ENCODE measurements around the gene PHEX. TPM values are rescaled to one million over a fixed set of nuclear protein-coding genes. Genes with fewer than 3 reads are reported as not detected.

Gene PHEX
- total and polyA plus RNA-seq, 3 experiments from 2014 or later = 0.36 to 20.8 (median 20.1) TPM

DNA sequence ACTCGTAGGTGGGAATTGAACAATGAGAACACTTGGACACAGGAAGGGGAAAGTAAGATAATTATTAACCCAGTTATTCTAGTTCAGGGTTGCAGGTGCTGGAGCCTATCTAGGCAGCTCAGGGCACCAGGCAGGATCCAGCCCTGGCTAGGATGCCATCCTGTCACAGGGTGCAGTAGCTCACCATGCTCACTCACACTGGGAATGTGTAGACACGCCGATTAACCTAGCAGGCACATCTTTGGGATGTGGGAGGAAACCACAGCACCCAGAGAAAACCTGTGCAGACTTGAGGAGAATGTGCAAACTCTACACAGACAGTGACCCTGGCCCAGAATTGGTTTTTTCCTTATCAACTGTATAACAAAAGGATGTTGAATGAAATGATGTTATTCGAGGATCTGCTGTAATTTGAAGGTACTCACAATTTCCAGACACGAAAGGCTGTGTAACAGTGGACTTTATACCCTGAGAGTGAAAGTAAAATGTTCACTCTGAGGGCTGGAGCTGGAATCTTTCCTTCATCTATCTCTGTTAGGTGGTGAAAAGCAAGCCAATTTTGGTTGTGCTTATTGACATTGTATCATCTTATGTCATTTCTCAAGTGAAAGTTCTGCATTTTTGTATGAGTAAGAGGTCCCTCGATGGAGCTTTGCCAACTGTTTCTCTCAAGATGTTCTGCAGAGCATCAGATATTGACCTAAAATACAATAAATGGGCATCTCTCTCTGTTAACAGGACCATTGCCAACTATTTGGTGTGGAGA, 78.8 kb downstream of the PHEX start:
- Mint-ChIP-seq H3K9me3 (no peaks in the 10 kb centered on the region), H3K4me3 (no peak overlapping the region), H3K27me3 (peaks cover 0 to 2% of the 10 kb centered on the region in 2 donors), H3K36me3 (no peaks in the 10 kb centered on the region), H3K27ac (no peak overlapping the region), H3K4me1 (no peaks in the 10 kb centered on the region)
- Histone ChIP-seq H3K27ac (ENCODE audit: low read depth, low read length) (no peak overlapping the region), H3K36me3 (ENCODE audit: insufficient read depth, low read length) (no peaks in the 10 kb centered on the region), H3K9me3 (ENCODE audit: low read length) (no peaks in the 10 kb centered on the region), H3K4me3 (ENCODE audit: low read length) (no peak overlapping the region), H3K4me1 (ENCODE audit: insufficient read depth, low read length) (no peaks in the 10 kb centered on the region), H3K27me3 (ENCODE audit: insufficient read depth, low read length, poor library complexity, severe bottlenecking) (no peaks in the 10 kb centered on the region)
- ChIA-PET CTCF (no interaction called here), POLR2A (no interaction called here)
- DNase-seq = no peak

DNA sequence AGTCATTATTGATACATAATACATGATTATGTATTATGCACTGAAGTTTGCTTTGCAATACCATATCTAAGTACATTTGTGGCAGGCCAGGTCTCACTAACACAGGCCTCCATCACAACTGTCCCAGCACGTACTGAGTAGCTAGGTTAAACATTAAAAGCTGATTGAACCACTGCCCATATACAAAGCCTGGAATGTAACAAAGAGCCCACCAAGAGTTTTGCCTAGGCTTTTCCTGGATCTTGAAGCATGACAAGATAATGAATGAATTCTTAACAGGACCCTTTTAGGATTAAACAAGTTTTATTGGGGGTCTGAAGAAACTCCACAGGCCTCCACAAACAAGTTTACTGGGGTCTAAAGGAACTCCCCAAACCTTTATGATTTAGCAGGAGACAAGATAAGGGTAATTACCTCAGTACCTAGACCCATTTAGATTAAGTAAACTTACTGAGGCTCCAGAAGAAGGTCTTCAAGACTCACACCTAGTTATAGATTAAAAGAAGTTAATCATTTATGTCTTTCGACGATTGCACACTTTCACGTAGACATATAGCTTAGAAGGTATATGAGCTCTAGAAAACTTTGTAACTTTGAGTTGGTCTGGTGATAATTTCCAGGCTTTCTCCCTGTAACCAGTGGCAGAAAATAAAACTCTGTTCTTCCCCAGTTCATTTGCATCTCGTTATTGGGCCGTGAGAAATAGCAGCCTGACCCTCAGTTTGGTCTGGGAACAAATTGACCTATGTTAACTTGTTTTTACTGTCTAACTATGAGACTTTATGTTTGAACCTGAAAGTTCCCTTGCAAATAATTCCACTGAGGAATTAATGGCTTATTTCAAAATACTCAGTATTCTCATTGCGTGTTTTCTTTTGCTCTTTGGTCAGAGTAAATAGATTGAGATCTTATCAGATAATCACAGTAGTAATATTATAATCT, 84.8 kb downstream of the PHEX start:
- CTCF ChIA-PET = no interaction called here
- H3K27ac Mint-ChIP-seq = no peak overlapping the region
- no peak for DNase-seq
- H3K36me3 ChIP-seq (ENCODE audit: insufficient read depth, low read length) = no peaks in the 10 kb centered on the region
- H3K9me3 ChIP-seq (ENCODE audit: low read length) = no peaks in the 10 kb centered on the region
- H3K27me3 Mint-ChIP-seq = peaks cover 0 to 3% of the 10 kb centered on the region in 2 donors
- H3K4me1 ChIP-seq (ENCODE audit: insufficient read depth, low read length) = no peaks in the 10 kb centered on the region
- H3K4me1 Mint-ChIP-seq = no peaks in the 10 kb centered on the region
- H3K27me3 ChIP-seq (ENCODE audit: insufficient read depth, low read length, poor library complexity, severe bottlenecking) = no peaks in the 10 kb centered on the region
- H3K9me3 Mint-ChIP-seq = no peaks in the 10 kb centered on the region
- POLR2A ChIA-PET = no interaction called here
- H3K4me3 Mint-ChIP-seq = no peak overlapping the region
- no peaks in the 10 kb centered on the region for H3K36me3 Mint-ChIP-seq
- H3K4me3 ChIP-seq (ENCODE audit: low read length) = no peak overlapping the region
- H3K27ac ChIP-seq (ENCODE audit: low read depth, low read length) = no peak overlapping the region

GRCh38 chrX:22117633-22118032, 85.5 kb downstream of the PHEX start:
- CTCF ChIA-PET = no interaction called here
- no peak overlapping the region for H3K27ac Mint-ChIP-seq
- no peak overlapping the region for H3K27ac ChIP-seq (ENCODE audit: low read depth, low read length)
- no peaks in the 10 kb centered on the region for H3K4me1 ChIP-seq (ENCODE audit: insufficient read depth, low read length)
- DNase-seq = no peak
- H3K36me3 Mint-ChIP-seq = no peaks in the 10 kb centered on the region
- no peaks in the 10 kb centered on the region for H3K27me3 ChIP-seq (ENCODE audit: insufficient read depth, low read length, poor library complexity, severe bottlenecking)
- no peak overlapping the region for H3K4me3 Mint-ChIP-seq
- POLR2A ChIA-PET = no interaction called here
- H3K36me3 ChIP-seq (ENCODE audit: insufficient read depth, low read length) = no peaks in the 10 kb centered on the region
- no peaks in the 10 kb centered on the region for H3K9me3 Mint-ChIP-seq
- no peak overlapping the region for H3K4me3 ChIP-seq (ENCODE audit: low read length)
- H3K27me3 Mint-ChIP-seq = peaks cover 0 to 2% of the 10 kb centered on the region in 2 donors
- H3K4me1 Mint-ChIP-seq = no peaks in the 10 kb centered on the region
- no peaks in the 10 kb centered on the region for H3K9me3 ChIP-seq (ENCODE audit: low read length)

DNA sequence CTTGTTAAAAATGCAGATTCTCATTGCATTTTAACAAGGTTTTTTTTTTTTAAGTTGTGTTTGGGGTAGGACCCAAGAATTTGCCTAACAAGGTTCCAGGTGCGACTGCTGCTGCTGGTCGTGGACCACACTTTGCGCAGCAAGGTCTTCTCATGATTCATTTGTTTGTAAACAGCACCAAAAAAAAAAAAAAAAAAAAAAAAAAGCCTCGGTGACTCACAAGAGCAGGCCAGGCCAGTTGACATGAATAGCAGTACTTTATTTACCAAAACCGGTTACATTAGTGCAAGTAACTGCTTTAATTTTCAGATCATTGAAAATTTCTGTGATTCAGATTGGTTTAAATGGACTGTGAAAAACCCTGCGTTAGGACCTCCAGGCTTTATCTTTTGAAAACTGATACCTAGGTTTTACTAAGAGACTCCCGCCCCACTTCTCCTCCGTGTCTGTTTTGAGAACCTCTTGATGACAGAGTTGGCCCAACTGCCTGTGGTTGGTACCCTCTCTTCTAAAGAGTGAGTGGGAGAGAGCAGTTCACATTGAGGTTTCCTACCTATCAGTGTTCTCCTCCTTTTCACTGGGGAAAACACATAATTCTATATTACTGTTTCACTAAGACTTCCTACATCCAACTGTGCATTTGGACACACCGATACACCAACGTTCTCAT, 86.2 kb downstream of the PHEX start:
- peaks cover 0 to 2% of the 10 kb centered on the region in 2 donors for H3K27me3 Mint-ChIP-seq
- H3K27ac ChIP-seq (ENCODE audit: low read depth, low read length) = no peak overlapping the region

GRCh38 chrX:22121161-22121560, 89.0 kb downstream of the PHEX start:
- ChIA-PET POLR2A (no interaction called here), CTCF (no interaction called here)
- no peaks in the 10 kb centered on the region for H3K36me3 Mint-ChIP-seq
- Histone ChIP-seq H3K4me3 (ENCODE audit: low read length) (no peak overlapping the region), H3K27ac (ENCODE audit: low read depth, low read length) (no peak overlapping the region), H3K4me1 (ENCODE audit: insufficient read depth, low read length) (no peaks in the 10 kb centered on the region), H3K9me3 (ENCODE audit: low read length) (no peaks in the 10 kb centered on the region), H3K27me3 (ENCODE audit: insufficient read depth, low read length, poor library complexity, severe bottlenecking) (no peaks in the 10 kb centered on the region), H3K36me3 (ENCODE audit: insufficient read depth, low read length) (no peaks in the 10 kb centered on the region)
- H3K4me1 Mint-ChIP-seq = no peaks in the 10 kb centered on the region
- H3K9me3 Mint-ChIP-seq = no peaks in the 10 kb centered on the region
- no peak overlapping the region for H3K4me3 Mint-ChIP-seq
- H3K27ac Mint-ChIP-seq = peak overlapping the region in 1 of 8 donors; percentile 51
- peaks cover 0 to 2% of the 10 kb centered on the region in 2 donors for H3K27me3 Mint-ChIP-seq
- DNase-seq = no peak

More for the DNA sequence above, 86.2 kb downstream of the PHEX start:
- Histone ChIP-seq H3K27me3 (ENCODE audit: insufficient read depth, low read length, poor library complexity, severe bottlenecking) (no peaks in the 10 kb centered on the region), H3K9me3 (ENCODE audit: low read length) (no peaks in the 10 kb centered on the region), H3K4me3 (ENCODE audit: low read length) (no peak overlapping the region), H3K4me1 (ENCODE audit: insufficient read depth, low read length) (no peaks in the 10 kb centered on the region), H3K36me3 (ENCODE audit: insufficient read depth, low read length) (no peaks in the 10 kb centered on the region)
- Mint-ChIP-seq H3K27ac (no peak overlapping the region), H3K4me1 (no peaks in the 10 kb centered on the region), H3K36me3 (no peaks in the 10 kb centered on the region), H3K9me3 (no peaks in the 10 kb centered on the region), H3K4me3 (no peak overlapping the region)
- no peak for DNase-seq
- POLR2A ChIA-PET = no interaction called here
- CTCF ChIA-PET = no interaction called here

DNA sequence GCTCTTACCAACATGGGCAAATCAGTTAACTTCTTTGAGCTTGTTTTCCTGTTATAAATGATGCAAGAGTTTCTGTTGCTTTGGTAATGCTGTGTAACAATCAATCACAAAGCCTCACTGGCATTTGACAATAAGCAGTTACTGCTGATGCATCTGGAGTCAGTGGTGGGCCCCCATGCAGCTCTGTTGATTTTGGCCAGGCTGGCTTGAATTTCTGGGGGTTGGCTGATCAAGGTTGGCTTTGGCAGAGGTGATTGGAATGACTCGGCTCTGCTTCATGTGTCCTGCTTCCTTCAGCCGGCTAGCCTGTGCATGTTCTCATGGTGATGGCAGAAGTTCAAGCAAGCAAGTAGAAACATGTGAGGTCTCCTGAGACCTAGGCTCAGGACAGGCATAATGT, 90.4 kb downstream of the PHEX start:
- no peak overlapping the region for H3K27ac Mint-ChIP-seq
- H3K36me3 ChIP-seq (ENCODE audit: insufficient read depth, low read length) = no peaks in the 10 kb centered on the region
- H3K4me1 Mint-ChIP-seq = no peaks in the 10 kb centered on the region
- H3K4me3 ChIP-seq (ENCODE audit: low read length) = no peak overlapping the region
- no peaks in the 10 kb centered on the region for H3K36me3 Mint-ChIP-seq
- H3K27ac ChIP-seq (ENCODE audit: low read depth, low read length) = no peak overlapping the region
- H3K9me3 Mint-ChIP-seq = no peaks in the 10 kb centered on the region
- DNase-seq = no peak
- H3K9me3 ChIP-seq (ENCODE audit: low read length) = no peaks in the 10 kb centered on the region
- ChIA-PET POLR2A (no interaction called here), CTCF (no interaction called here)
- peaks cover 0 to 2% of the 10 kb centered on the region in 2 donors for H3K27me3 Mint-ChIP-seq
- no peak overlapping the region for H3K4me3 Mint-ChIP-seq
- no peaks in the 10 kb centered on the region for H3K27me3 ChIP-seq (ENCODE audit: insufficient read depth, low read length, poor library complexity, severe bottlenecking)
- H3K4me1 ChIP-seq (ENCODE audit: insufficient read depth, low read length) = no peaks in the 10 kb centered on the region

DNA sequence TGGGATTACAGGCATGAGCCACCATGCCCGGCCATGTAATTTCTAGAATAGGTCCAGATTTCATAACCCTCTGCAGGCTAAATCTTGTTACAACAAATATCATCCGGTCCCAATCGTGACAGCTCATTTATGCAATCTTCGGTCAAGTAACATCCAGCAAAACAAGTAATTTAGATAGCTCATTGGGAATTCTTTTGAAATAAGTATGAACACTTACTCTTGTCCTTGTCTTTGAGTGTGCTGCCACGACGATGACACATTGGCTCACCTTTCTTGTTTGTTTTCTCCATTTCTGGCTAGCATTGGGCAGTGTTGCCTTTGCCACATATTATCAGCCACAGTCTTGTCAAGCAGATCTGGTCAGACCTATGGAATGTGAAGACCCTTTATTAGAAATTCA, 92.0 kb downstream of the PHEX start:
- Histone ChIP-seq H3K27me3 (ENCODE audit: insufficient read depth, low read length, poor library complexity, severe bottlenecking) (no peaks in the 10 kb centered on the region), H3K4me3 (ENCODE audit: low read length) (no peak overlapping the region), H3K4me1 (ENCODE audit: insufficient read depth, low read length) (no peaks in the 10 kb centered on the region), H3K9me3 (ENCODE audit: low read length) (no peaks in the 10 kb centered on the region), H3K27ac (ENCODE audit: low read depth, low read length) (no peak overlapping the region), H3K36me3 (ENCODE audit: insufficient read depth, low read length) (no peaks in the 10 kb centered on the region)
- H3K27me3 Mint-ChIP-seq = peaks cover 0 to 7% of the 10 kb centered on the region in 2 donors
- CTCF ChIA-PET = no interaction called here
- no peaks in the 10 kb centered on the region for H3K9me3 Mint-ChIP-seq
- H3K27ac Mint-ChIP-seq = no peak overlapping the region
- no peaks in the 10 kb centered on the region for H3K4me1 Mint-ChIP-seq
- DNase-seq = no peak
- H3K4me3 Mint-ChIP-seq = no peak overlapping the region
- no peaks in the 10 kb centered on the region for H3K36me3 Mint-ChIP-seq
- POLR2A ChIA-PET = no interaction called here

DNA sequence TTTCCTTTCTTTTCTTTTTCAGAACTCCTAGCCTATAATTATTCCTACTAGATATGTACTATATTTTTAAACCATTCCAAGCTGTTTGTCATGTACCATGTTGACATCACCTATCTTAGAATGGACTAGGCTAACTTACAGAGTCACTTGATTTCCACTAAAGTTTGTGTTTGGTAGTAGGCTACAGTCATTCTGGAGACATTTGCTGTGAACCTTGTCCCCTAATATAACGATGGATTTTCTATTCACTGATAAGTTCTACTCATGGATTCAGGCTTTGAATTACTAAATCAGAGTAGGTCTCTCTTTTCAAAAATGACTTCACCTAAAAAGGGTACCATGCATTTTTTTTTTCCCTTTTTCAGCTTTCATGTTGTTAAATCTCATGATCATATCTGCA, 93.4 kb downstream of the PHEX start:
- Mint-ChIP-seq H3K36me3 (no peaks in the 10 kb centered on the region), H3K27me3 (peaks cover 2 to 11% of the 10 kb centered on the region in 2 donors), H3K27ac (no peak overlapping the region), H3K9me3 (no peaks in the 10 kb centered on the region), H3K4me3 (no peak overlapping the region), H3K4me1 (no peaks in the 10 kb centered on the region)
- no peak overlapping the region for H3K27ac ChIP-seq (ENCODE audit: low read depth, low read length)
- H3K36me3 ChIP-seq (ENCODE audit: insufficient read depth, low read length) = no peaks in the 10 kb centered on the region
- H3K9me3 ChIP-seq (ENCODE audit: low read length) = no peaks in the 10 kb centered on the region
- H3K27me3 ChIP-seq (ENCODE audit: insufficient read depth, low read length, poor library complexity, severe bottlenecking) = no peaks in the 10 kb centered on the region
- DNase-seq = no peak
- no peak overlapping the region for H3K4me3 ChIP-seq (ENCODE audit: low read length)
- POLR2A ChIA-PET = no interaction called here
- H3K4me1 ChIP-seq (ENCODE audit: insufficient read depth, low read length) = no peaks in the 10 kb centered on the region
- CTCF ChIA-PET = no interaction called here
